BJ (cell line): Measurements from ENCODE around the gene OSBPL5. TPM values are rescaled to one million over a fixed set of nuclear protein-coding genes. Genes with fewer than 3 reads are reported as not detected.

ENCODE experiments used
- CTCF ChIA-PET: fragments of 350-600 bp; formaldehyde crosslinking; extraction: SDS; loops from one replicate; lab custom pipeline; 2021; ENCODE audit warnings: antibody characterized with exemption, inconsistent platforms; lab: Yijun Ruan, JAX
- POLR2A ChIA-PET: fragments of 300-600 bp; sonication (Branson Sonifier 250); formaldehyde crosslinking; extraction: SDS; loops from one replicate; lab custom pipeline; 2021; ENCODE audit warnings: antibody characterized with exemption; lab: Charles Lee
- DNase-seq: peaks from one replicate; pipeline ENCODE4 v3.0.0-alpha.2; 2011; ENCODE audit warnings: low read depth
- H3K27me3 ChIP-seq: 2 replicates; pipeline ENCODE4 v1.6.0; 2011; ENCODE audit warnings: low read length; ENCODE audit not compliant: control insufficient read depth, insufficient read depth
- H3K36me3 ChIP-seq: 2 replicates; pipeline ENCODE4 v1.5.1; 2011; ENCODE audit warnings: low read length; ENCODE audit not compliant: control insufficient read depth, insufficient read depth
- H3K4me3 ChIP-seq: 2 replicates; pipeline ENCODE4 v1.5.1; 2011; ENCODE audit warnings: low read depth, mild to moderate bottlenecking, control low read depth, low read length
- CTCF ChIP-seq: IDR thresholded peaks from 2 replicates; pipeline ENCODE4 v1.5.1; 2011; ENCODE audit warnings: low read depth, mild to moderate bottlenecking, control low read depth, inconsistent platforms, low read length, moderate library complexity; ENCODE audit not compliant: insufficient read depth
- polyA plus RNA-seq: library from polyadenylated mRNA; depleted of rRNA; stranded (reverse); fragments of >200 nt; gene quantifications from 2 replicates; pipeline ENCODE4 v1.2.3, GENCODE V29; 2011

Gene OSBPL5
- polyA plus RNA-seq, 1 experiment: 20.8 TPM

GRCh38 chr11:3108183-3108721, 56.9 kb downstream of the OSBPL5 start:
- DNase-seq: no peak
- peaks cover 21% of the 10 kb centered on the region for H3K36me3 ChIP-seq
- no peak overlapping the region for H3K4me3 ChIP-seq
- CTCF ChIA-PET: interaction anchor here (1.1 to 3.7 kb wide), 2 partner anchors 18 to 31 kb away, joined by 3 to 21 read pairs; no protein-coding TSS in a partner anchor
- H3K27me3 ChIP-seq: no peaks in the 10 kb centered on the region
- TF ChIP-seq CTCF: no peak
- POLR2A ChIA-PET: no interaction called here

- no peak for DNase-seq
- no peak for TF ChIP-seq CTCF
- peaks cover 23% of the 10 kb centered on the region for H3K36me3 ChIP-seq
- ChIA-PET POLR2A (interaction anchor here (0.6 kb wide), 1 partner anchor 731 kb away, joined by 10 read pairs; the partner anchor contains the start of gene CD81), CTCF (no interaction called here)
- no peaks in the 10 kb centered on the region for H3K27me3 ChIP-seq
- H3K4me3 ChIP-seq: no peak overlapping the region
Observed at GRCh38 chr11:3107608-3108182, 57.4 kb downstream of the OSBPL5 start.

GRCh38 chr11:3106736-3107524, 58.2 kb downstream of the OSBPL5 start:
- H3K27me3 ChIP-seq: no peaks in the 10 kb centered on the region
- no peak for TF ChIP-seq CTCF
- H3K36me3 ChIP-seq: peaks cover 25% of the 10 kb centered on the region
- DNase-seq: no peak
- H3K4me3 ChIP-seq: no peak overlapping the region
- CTCF ChIA-PET: no interaction called here
- POLR2A ChIA-PET: interaction anchor here (0.6 kb wide), 1 partner anchor 730 kb away, joined by 10 read pairs; the partner anchor contains the start of gene CD81

- no peak for DNase-seq
- ChIA-PET CTCF (interaction anchor here (0.8 kb wide), 1 partner anchor 13 kb away, joined by 3 read pairs; no protein-coding TSS in a partner anchor), POLR2A (no interaction called here)
- no peak for TF ChIP-seq CTCF
- H3K4me3 ChIP-seq: no peak overlapping the region
- no peaks in the 10 kb centered on the region for H3K27me3 ChIP-seq
- H3K36me3 ChIP-seq: peaks cover 25% of the 10 kb centered on the region
Observed at GRCh38 chr11:3105791-3106735, 59.0 kb downstream of the OSBPL5 start.
